Thyroid gland (tissue), 4 donors: ENCODE results near the gene PTH.

Experiments used
- POLR2A ChIP-seq, 2 donors: fragments of 450-650 bp; IDR thresholded peaks; one replicate each; pipeline ENCODE4 v1.6.1; 2017; ENCODE audit warnings: antibody characterized with exemption in 2 of 2, mild to moderate bottlenecking in 2 of 2, moderate library complexity in 1 of 2
- TF ChIP-seq, protein P1 (sequence below), 6 experiments: fragments of 200-600 bp in 3 of 6; fragments of 450-650 bp in 3 of 6; sonication (generic) in 3 of 6; IDR thresholded peaks; one replicate each; pipeline ENCODE4 v1.5.1; 2016 to 2019; ENCODE audit warnings: antibody characterized with exemption in 6 of 6, mild to moderate bottlenecking in 2 of 6, inconsistent platforms in 1 of 6, moderate library complexity in 1 of 6

DNA sequence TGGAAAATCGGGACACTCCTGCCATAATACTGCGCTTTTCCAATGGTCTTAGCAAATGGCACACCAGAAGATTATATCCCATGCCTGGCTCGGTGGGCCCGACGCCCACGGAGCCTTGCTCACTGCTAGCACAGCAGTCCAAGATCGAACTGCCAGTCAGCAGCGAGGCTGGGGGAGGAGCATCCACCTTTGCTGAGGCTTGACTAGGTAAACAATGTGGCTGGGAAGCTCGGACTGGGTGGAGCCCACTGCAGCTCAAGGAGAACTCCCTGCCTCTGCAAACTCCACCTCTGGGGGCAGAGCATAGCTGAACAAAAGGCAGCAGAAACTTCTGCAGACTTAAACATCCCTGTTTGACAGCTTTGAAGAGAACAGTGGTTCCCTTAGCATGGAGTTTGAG is 15.6 kb downstream of the PTH start:
- TF ChIP-seq, protein P1, sequence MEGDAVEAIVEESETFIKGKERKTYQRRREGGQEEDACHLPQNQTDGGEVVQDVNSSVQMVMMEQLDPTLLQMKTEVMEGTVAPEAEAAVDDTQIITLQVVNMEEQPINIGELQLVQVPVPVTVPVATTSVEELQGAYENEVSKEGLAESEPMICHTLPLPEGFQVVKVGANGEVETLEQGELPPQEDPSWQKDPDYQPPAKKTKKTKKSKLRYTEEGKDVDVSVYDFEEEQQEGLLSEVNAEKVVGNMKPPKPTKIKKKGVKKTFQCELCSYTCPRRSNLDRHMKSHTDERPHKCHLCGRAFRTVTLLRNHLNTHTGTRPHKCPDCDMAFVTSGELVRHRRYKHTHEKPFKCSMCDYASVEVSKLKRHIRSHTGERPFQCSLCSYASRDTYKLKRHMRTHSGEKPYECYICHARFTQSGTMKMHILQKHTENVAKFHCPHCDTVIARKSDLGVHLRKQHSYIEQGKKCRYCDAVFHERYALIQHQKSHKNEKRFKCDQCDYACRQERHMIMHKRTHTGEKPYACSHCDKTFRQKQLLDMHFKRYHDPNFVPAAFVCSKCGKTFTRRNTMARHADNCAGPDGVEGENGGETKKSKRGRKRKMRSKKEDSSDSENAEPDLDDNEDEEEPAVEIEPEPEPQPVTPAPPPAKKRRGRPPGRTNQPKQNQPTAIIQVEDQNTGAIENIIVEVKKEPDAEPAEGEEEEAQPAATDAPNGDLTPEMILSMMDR (IDR thresholded peaks at IDR 0.05): no peak
- TF ChIP-seq POLR2A (IDR thresholded peaks at IDR 0.05): no peak
